ENCODE data around the gene ARIH2.

Gene ARIH2

DNA sequence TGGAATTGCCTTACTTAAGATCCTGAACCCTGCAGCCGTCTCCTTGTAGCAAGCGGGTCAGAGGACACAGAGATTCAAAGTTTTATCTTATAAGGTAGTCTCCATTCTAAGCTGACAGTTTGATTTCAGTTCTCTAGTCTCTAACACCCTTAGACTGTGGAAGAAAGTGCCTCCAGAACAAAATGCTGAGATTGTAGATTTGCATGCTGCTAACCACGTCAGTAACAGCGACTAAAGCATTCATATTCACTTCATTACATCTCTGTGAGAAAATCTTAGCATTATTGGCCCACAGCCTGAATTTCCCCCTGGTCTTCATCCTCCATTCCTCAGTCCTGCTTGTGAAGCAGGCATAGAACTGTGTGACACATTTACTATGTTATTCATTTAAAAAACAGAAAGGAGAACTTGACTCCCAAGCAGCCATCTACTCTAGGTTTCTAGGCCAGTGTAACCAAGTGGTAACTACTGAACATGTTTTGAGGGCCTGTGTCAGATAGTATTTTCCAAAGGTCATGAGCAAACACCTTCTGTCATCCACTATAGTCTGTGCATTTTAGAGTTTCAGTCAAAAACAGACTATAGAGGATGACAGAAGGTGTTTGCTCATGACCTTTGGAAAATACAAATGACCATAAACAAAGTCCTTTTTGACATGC is 27.4 kb downstream of the ARIH2 start:
- ChIA-PET POLR2A (no interaction called here), CTCF (no interaction called here)
- no peak overlapping the region for H3K4me3 ChIP-seq (ENCODE audit: low read depth, low read length)
- TF ChIP-seq, protein P1, sequence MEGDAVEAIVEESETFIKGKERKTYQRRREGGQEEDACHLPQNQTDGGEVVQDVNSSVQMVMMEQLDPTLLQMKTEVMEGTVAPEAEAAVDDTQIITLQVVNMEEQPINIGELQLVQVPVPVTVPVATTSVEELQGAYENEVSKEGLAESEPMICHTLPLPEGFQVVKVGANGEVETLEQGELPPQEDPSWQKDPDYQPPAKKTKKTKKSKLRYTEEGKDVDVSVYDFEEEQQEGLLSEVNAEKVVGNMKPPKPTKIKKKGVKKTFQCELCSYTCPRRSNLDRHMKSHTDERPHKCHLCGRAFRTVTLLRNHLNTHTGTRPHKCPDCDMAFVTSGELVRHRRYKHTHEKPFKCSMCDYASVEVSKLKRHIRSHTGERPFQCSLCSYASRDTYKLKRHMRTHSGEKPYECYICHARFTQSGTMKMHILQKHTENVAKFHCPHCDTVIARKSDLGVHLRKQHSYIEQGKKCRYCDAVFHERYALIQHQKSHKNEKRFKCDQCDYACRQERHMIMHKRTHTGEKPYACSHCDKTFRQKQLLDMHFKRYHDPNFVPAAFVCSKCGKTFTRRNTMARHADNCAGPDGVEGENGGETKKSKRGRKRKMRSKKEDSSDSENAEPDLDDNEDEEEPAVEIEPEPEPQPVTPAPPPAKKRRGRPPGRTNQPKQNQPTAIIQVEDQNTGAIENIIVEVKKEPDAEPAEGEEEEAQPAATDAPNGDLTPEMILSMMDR (IDR thresholded peaks at IDR 0.05; ENCODE audit: insufficient read depth, low read length, missing control alignments) = no peak
- no peak for DNase-seq (ENCODE audit: low read depth, low spot score)

DNA sequence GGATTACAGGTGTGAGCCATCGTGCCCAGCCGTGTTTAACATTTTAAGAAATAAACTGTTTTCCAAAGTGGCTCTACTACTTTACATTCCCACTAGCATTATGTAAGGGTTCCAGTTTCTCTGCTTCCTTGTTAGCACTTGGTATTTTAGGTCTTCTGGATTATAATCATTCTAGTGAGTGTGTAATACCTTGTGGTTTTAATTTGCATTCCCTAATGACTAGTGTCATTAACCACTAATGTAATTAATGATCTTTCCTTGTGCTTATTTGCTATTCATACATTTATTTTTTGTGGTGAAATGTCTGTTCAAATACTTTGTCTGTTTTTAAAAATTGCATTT is 30.7 kb downstream of the ARIH2 start:
- no peak for DNase-seq (ENCODE audit: low read depth, low spot score)
- no peak overlapping the region for H3K4me3 ChIP-seq (ENCODE audit: low read depth, low read length)
- ChIA-PET POLR2A (no interaction called here), CTCF (no interaction called here)
- TF ChIP-seq, protein P1 (IDR thresholded peaks at IDR 0.05; ENCODE audit: insufficient read depth, low read length, missing control alignments) = no peak

DNA sequence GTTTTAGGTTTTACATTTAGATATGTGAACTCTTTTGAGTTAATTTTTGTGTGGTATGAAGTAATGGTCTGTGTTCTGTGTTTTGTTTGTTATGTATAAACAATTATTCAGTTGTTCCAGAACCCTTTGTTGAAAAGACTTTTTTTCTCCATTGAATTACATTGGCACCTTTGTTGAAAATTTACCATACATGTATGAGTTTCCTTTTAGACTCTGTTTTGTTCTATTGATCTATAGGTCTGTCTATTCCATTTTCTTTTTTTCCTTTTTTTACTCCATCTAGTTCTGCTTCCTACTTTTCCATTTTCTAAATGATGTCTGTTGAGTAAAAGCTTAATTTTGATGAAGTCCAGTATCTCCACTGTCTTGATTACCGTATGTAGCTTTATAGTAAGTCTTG is 31.4 kb downstream of the ARIH2 start:
- no peak overlapping the region for H3K4me3 ChIP-seq (ENCODE audit: low read depth, low read length)
- POLR2A ChIA-PET = no interaction called here
- TF ChIP-seq, protein P1 (IDR thresholded peaks at IDR 0.05; ENCODE audit: insufficient read depth, low read length, missing control alignments) = no peak
- DNase-seq (ENCODE audit: low read depth, low spot score) = no peak
- CTCF ChIA-PET = interaction anchor here (1.2 to 1.4 kb wide), 2 partner anchors 10 to 212 kb away, joined by 4 read pairs; no protein-coding TSS in a partner anchor

DNA sequence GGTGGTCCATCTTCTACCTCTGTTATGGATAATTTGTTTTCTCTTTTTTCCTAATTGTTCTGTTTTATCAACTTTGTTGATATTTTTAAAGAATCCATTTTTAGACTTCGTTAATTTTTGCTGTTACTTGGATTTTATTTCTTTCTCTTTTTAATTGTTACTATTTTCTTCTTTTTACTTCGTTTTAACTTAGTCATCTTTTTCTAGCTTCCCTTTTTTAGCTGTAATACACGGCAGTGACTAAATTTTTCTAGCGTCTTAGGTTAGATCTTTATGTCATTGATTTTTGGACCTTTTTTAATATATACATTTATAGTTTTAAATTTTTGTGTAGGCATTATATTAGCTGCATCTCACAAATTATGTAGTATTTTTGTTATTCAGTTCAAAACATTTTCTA is 33.1 kb downstream of the ARIH2 start:
- no peak overlapping the region for H3K4me3 ChIP-seq (ENCODE audit: low read depth, low read length)
- no peak for DNase-seq (ENCODE audit: low read depth, low spot score)
- TF ChIP-seq, protein P1 (IDR thresholded peaks at IDR 0.05; ENCODE audit: insufficient read depth, low read length, missing control alignments) = no peak
- ChIA-PET CTCF (interaction anchor here (0.6 to 1.7 kb wide), 5 partner anchors 8 to 212 kb away, joined by 3 to 9 read pairs (median 3); partner anchors contain the start of gene NDUFAF3), POLR2A (interaction anchor here (0.6 kb wide), 1 partner anchor 36 kb away, joined by 3 read pairs; no protein-coding TSS in a partner anchor)

DNA sequence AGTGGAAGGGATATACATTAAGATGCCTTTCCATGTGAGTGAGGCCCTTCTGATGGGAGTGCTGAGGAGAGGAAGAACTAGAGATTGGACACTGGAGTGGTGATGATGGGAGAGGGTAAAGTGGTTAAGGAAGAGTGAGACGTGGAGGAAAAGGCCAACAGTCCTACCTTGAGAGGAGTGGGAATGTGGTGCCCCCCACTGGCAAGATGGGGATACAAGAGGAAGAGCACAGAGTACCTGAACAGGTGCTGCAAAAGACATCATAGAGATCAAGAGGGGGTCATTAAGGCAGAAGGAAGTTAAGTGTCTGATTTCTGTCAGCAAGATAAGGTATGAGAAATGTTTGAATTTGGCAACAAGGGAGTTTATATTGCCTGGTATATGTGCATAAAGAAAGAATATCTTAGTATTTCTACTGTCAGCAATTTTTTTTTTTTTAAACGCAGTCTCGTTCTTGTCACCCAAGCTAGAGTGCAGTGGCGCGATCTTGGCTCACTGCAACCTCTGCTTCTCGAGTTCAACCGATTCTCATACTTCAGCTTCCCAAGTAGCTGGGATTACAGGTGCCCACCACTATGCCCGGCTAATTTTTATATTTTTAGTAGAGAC is 34.0 kb downstream of the ARIH2 start:
- ChIA-PET CTCF (interaction anchor here (0.6 to 1.7 kb wide), 4 partner anchors 8 to 213 kb away, joined by 3 to 9 read pairs (median 4); no protein-coding TSS in a partner anchor), POLR2A (no interaction called here)
- no peak for DNase-seq (ENCODE audit: low read depth, low spot score)
- no peak overlapping the region for H3K4me3 ChIP-seq (ENCODE audit: low read depth, low read length)
- TF ChIP-seq, protein P1 (IDR thresholded peaks at IDR 0.05; ENCODE audit: insufficient read depth, low read length, missing control alignments) = peak; percentile 25

DNA sequence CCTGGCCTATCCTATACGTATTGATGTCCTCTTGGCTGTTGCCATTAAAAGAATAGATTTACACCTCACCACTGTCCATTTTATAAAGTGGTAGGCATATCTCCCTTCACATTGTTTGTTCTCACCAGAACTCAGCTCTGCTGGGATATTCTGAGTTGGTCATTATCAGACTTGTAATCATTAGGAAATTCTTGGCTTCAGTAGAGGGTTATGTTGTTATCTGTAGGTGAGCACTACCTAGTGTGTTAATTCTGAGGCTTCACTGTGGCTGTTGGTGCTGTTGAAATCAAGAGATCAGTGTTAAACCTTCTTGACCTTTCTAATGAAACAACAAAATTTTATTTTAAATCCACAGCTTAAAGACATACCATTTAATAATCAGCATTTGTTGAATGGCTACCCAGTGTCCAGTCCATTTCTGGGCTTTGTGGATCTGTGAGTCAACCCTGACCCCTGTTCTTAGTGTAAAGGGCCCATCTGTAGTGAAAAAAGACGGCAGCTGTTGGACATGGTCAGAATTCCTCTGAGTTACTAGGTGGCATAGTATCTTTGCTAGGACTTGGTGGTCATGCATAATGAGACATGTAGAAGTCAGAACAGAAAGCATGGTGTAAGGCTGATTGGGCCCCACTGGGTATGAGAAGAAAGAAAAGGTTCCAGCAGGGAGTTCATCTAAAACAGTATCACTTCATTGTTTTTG is 38.5 kb downstream of the ARIH2 start:
- POLR2A ChIA-PET = no interaction called here
- TF ChIP-seq, protein P1 (IDR thresholded peaks at IDR 0.05; ENCODE audit: insufficient read depth, low read length, missing control alignments) = no peak
- DNase-seq (ENCODE audit: low read depth, low spot score) = no peak
- H3K4me3 ChIP-seq (ENCODE audit: low read depth, low read length) = no peak overlapping the region
- CTCF ChIA-PET = interaction anchor here (0.6 to 1.9 kb wide), 2 partner anchors 10 to 31 kb away, joined by 3 to 5 read pairs; no protein-coding TSS in a partner anchor

All from AG04449 (cell line).